GM12872 (cell line): Measurements from ENCODE around the gene MRI1.

Source experiments
- CTCF ChIP-seq: IDR thresholded peaks from 3 replicates; pipeline ENCODE4 v1.5.1; 2011; ENCODE audit warnings: low read depth, mild to moderate bottlenecking, low read length, moderate library complexity; ENCODE audit not compliant: insufficient read depth

MRI1 gene

GRCh38 chr19:13770013-13770635 is 5.8 kb downstream of the MRI1 start:
- TF ChIP-seq CTCF = no peak

GRCh38 chr19:13774217-13775191 is 10.2 kb downstream of the MRI1 start, which contains the start of gene C19orf53:
Gene C19orf53 (plus strand): TSS chr19:13774456. CDS start chr19:13774478, 22 bp downstream.
- TF ChIP-seq CTCF = no peak

- no peak for TF ChIP-seq CTCF
Observed at GRCh38 chr19:13778398-13778797, 14.1 kb downstream of the MRI1 start.

- TF ChIP-seq CTCF = no peak
Observed at GRCh38 chr19:13778847-13779246, 14.5 kb downstream of the MRI1 start.

- no peak for TF ChIP-seq CTCF
Observed at GRCh38 chr19:13781547-13781946, 17.2 kb downstream of the MRI1 start.

- no peak for TF ChIP-seq CTCF
Observed at GRCh38 chr19:13782537-13782936, 18.2 kb downstream of the MRI1 start.

GRCh38 chr19:13783565-13784500 is 19.5 kb downstream of the MRI1 start:
- no peak for TF ChIP-seq CTCF
